Type B pancreatic cell (in vitro differentiated cells): ENCODE results near the gene MUC5B. TPM values are rescaled to one million over a fixed set of nuclear protein-coding genes. Genes with fewer than 3 reads are reported as not detected.

Experiments
- DNase-seq: peaks from one replicate; pipeline ENCODE4 v3.0.0; 2021; ENCODE audit warnings: mixed read lengths; ENCODE audit not compliant: unreplicated experiment; ENCODE audit errors: extremely low spot score
- H3K27ac Mint-ChIP-seq: 2 replicates; pipeline ENCODE4 v1.8.0; 2021; ENCODE audit warnings: mild to moderate bottlenecking, mixed read lengths
- H3K27me3 Mint-ChIP-seq: 2 replicates; pipeline ENCODE4 v1.8.0; 2021; ENCODE audit warnings: mixed read lengths
- H3K36me3 Mint-ChIP-seq: 2 replicates; pipeline ENCODE4 v1.8.0; 2021; ENCODE audit warnings: mixed read lengths
- H3K4me1 Mint-ChIP-seq: one replicate; pipeline ENCODE4 v1.8.0; 2021; ENCODE audit warnings: mixed read lengths; ENCODE audit not compliant: unreplicated experiment
- H3K4me3 Mint-ChIP-seq: 2 replicates; pipeline ENCODE4 v1.8.0; 2021; ENCODE audit warnings: mild to moderate bottlenecking, mixed read lengths
- H3K9me3 Mint-ChIP-seq: 2 replicates; pipeline ENCODE4 v1.8.0; 2021; ENCODE audit warnings: mixed read lengths
- CTCF ChIP-seq: fragments of 200-600 bp; sonication (generic); conservative IDR thresholded peaks from 2 replicates; pipeline ENCODE4 v1.5.0; 2021; ENCODE audit warnings: antibody characterized with exemption, mild to moderate bottlenecking
- total RNA-seq: library from RNA; stranded (reverse); gene quantifications from 2 replicates; pipeline ENCODE4 v1.2.1, GENCODE V29; 2021; ENCODE audit warnings: low replicate concordance

Gene MUC5B
- total RNA-seq, 1 donor from 2014 or later = 2.0 TPM

GRCh38 chr11:1237128-1237580 lies 14.3 kb downstream of the MUC5B start:
- no peaks in the 10 kb centered on the region for H3K27me3 Mint-ChIP-seq
- no peaks in the 10 kb centered on the region for H3K4me1 Mint-ChIP-seq
- TF ChIP-seq CTCF = no peak
- H3K9me3 Mint-ChIP-seq = no peaks in the 10 kb centered on the region
- no peaks in the 10 kb centered on the region for H3K36me3 Mint-ChIP-seq
- DNase-seq = no peak
- no peak overlapping the region for H3K27ac Mint-ChIP-seq
- no peak overlapping the region for H3K4me3 Mint-ChIP-seq

GRCh38 chr11:1237851-1238250 lies 15.0 kb downstream of the MUC5B start:
- Mint-ChIP-seq H3K9me3 (no peaks in the 10 kb centered on the region), H3K27ac (no peak overlapping the region), H3K27me3 (no peaks in the 10 kb centered on the region), H3K4me3 (no peak overlapping the region), H3K4me1 (no peaks in the 10 kb centered on the region), H3K36me3 (no peaks in the 10 kb centered on the region)
- no peak for TF ChIP-seq CTCF
- DNase-seq = no peak

- Mint-ChIP-seq H3K9me3 (no peaks in the 10 kb centered on the region), H3K4me1 (no peaks in the 10 kb centered on the region), H3K4me3 (no peak overlapping the region), H3K36me3 (no peaks in the 10 kb centered on the region), H3K27me3 (no peaks in the 10 kb centered on the region), H3K27ac (no peak overlapping the region)
- no peak for TF ChIP-seq CTCF
- DNase-seq = no peak
These were observed 16.1 kb downstream of the MUC5B start for GRCh38 chr11:1238767-1239595.

GRCh38 chr11:1239596-1240205 lies 16.8 kb downstream of the MUC5B start:
- Mint-ChIP-seq H3K27me3 (no peaks in the 10 kb centered on the region), H3K4me3 (no peak overlapping the region), H3K27ac (no peak overlapping the region), H3K9me3 (no peaks in the 10 kb centered on the region), H3K4me1 (no peaks in the 10 kb centered on the region), H3K36me3 (no peaks in the 10 kb centered on the region)
- TF ChIP-seq CTCF = no peak
- DNase-seq = no peak

- Mint-ChIP-seq H3K4me3 (no peak overlapping the region), H3K27ac (no peak overlapping the region), H3K4me1 (no peaks in the 10 kb centered on the region), H3K27me3 (no peaks in the 10 kb centered on the region), H3K36me3 (no peaks in the 10 kb centered on the region), H3K9me3 (no peaks in the 10 kb centered on the region)
- no peak for TF ChIP-seq CTCF
- DNase-seq = no peak
These were observed 17.9 kb downstream of the MUC5B start for GRCh38 chr11:1240771-1241170.
